GM12865 (cell line): Measurements from ENCODE around the gene PCLO.
"Not testable (repeated sequence)": the region's sequence is repeated elsewhere in the genome, so short reads cannot be mapped to it uniquely, and the experiment has no call there.

Experiments
- DNase-seq: peaks from one replicate; pipeline ENCODE4 v3.0.0; 2010; ENCODE audit warnings: low read depth
- H3K4me3 ChIP-seq: 2 replicates; pipeline ENCODE4 v1.5.1; 2011; ENCODE audit warnings: mild to moderate bottlenecking, low read depth, low read length, control low read depth
- TF ChIP-seq, protein P1 (sequence below): IDR thresholded peaks from 2 replicates; pipeline ENCODE4 v1.5.1; 2011; ENCODE audit warnings: low read length, control low read depth, low read depth, inconsistent platforms; ENCODE audit not compliant: insufficient read depth; ENCODE audit errors: missing control alignments

Gene PCLO

DNA sequence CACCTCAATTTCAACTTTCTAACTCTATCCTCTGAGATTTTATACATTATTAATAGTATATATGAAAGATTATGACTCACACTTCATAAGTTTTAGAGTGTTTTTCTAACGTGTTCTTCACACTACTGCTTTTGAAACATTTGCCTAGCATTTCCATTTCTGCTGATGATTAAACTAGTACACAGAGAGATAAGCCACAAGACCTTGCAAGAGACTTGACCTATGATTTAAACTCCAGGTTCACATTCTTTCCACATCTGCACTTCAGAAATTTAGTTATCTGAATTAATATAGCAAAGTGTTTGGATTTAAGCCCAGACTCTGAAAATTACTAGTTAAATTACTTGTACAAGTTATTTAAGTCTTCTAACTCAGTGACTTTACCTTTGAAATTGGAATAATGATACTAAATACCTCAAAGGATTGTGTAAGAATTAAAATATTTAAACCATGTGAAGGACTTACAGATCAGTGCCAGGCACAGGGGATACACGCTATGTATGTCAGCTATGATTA lies 66.6 kb downstream of the PCLO start:
- DNase-seq = no peak

DNA sequence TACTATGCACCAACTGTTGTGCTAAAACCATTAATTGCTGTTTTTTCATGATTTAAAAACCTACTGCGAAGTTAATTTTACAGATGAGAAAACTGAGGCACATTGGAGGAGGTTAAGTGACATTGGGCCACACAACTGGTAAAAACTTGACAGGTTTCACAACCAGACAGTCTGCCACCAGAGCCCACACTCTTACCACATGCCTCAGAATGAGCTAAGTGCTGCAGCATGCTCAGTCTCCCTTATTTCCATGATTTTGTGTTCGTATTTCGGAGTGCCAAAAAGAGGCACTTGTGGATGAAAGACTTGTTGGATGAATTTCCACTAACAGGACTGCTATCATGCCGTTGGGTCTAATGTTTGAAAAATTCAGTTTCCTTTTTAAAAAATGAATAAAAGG lies 77.4 kb downstream of the PCLO start:
- TF ChIP-seq, protein P1, sequence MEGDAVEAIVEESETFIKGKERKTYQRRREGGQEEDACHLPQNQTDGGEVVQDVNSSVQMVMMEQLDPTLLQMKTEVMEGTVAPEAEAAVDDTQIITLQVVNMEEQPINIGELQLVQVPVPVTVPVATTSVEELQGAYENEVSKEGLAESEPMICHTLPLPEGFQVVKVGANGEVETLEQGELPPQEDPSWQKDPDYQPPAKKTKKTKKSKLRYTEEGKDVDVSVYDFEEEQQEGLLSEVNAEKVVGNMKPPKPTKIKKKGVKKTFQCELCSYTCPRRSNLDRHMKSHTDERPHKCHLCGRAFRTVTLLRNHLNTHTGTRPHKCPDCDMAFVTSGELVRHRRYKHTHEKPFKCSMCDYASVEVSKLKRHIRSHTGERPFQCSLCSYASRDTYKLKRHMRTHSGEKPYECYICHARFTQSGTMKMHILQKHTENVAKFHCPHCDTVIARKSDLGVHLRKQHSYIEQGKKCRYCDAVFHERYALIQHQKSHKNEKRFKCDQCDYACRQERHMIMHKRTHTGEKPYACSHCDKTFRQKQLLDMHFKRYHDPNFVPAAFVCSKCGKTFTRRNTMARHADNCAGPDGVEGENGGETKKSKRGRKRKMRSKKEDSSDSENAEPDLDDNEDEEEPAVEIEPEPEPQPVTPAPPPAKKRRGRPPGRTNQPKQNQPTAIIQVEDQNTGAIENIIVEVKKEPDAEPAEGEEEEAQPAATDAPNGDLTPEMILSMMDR = no peak
- no peak overlapping the region for H3K4me3 ChIP-seq
- no peak for DNase-seq

More for the DNA sequence above, 66.6 kb downstream of the PCLO start:
- TF ChIP-seq, protein P1 = no peak
- no peak overlapping the region for H3K4me3 ChIP-seq

DNA sequence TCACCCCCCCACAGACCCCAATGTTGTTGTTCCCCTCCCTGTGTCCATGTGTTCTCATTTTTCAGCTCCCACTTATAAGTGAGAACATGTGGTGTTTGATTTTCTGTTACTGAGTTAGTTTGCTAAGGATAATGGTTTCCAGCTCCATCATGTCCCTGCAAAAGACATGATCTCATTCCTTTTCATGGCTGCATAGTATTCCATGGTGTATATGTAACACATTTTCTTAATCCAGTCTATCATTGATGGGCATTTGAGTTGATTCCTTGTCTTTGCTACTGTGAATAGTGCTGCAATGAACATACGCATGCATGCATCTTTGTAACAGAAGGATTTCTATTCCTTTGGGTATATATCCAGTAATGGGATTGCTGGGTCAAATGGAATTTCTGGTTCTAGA lies 82.8 kb downstream of the PCLO start:
- DNase-seq, H3K4me3 ChIP-seq: not testable (repeated sequence)

DNA sequence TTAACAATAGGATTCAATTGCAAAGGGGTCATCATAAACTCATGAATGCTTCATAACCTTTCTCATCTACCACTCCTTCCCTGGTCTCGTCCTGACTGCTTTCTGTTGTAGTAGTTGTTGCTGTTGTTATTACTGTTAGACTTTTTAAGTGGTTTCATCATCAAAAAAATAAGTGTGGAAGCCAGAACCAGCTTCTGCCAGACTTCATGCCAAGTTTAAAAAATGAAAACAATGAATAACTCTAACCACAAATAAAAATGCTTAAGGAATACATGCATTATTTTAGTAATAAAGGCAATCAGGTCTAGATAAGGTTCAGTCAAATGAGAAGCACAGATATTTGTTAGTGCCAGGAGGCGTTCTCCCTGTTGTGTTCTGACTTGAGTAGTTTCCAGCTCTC lies 85.4 kb downstream of the PCLO start:
- H3K4me3 ChIP-seq = no peak overlapping the region
- TF ChIP-seq, protein P1 = no peak
- no peak for DNase-seq

DNA sequence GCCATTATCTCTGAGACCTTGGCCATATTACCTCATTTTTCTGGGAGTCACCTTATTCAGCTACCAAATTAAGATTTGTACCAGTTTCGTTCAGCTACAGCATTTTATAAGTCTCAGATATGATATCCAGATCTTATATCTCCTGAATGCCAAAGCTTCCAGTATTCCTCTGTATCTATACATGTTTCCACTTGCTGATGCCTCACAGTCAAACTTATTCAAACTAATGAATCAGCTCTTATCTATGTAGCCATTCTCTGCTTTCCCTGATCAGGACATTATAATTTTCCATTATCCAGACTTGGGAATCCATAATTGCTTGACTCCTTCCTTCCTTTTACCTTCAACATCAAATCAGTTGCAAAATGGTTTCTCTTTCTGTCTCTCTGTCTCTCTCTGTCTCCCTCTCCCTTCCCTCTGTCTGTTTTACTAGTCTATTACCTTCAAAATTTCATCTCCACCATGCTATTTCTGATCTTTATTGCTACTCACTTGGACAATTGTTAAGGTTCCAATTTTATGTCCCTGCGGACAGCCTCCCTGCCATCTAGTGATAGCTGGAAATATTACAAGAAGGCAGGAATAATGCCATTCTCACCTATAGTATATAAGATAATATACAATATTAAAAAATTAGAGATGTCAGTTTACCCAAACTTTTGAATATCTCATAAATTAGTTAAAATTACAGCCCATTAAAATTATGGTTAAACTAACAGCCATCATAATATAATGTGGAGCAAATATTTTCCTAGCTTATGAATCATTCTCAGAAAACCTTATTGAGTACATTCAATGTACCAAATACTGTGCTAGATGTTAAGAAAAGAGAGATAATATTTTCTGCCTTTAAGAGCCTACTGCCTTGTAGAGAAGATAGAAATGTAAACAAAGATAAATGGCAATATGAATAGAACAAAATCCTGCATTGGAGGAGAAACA lies 89.8 kb downstream of the PCLO start:
- H3K4me3 ChIP-seq = no peak overlapping the region
- no peak for DNase-seq
- TF ChIP-seq, protein P1 = no peak

DNA sequence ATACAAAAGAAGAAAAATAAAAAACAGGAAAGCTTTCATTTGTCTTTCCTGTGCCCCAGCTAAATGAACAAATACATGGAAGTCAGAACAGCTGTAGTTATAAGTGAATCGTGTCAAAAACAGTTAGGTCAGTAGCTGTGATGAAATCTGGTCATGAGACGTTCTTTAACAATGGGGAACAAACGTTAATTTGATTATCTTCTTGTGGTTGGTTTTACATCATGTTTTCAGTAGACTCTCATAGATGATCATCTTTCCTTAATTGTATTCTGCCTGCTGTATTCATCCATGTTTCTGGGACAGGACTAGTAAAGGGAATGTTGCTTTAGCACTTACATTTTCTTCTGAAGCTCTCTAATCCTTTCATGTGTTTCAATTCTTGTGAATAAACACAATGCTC lies 97.0 kb downstream of the PCLO start:
- TF ChIP-seq, protein P1 = no peak
- DNase-seq = no peak
- no peak overlapping the region for H3K4me3 ChIP-seq

DNA sequence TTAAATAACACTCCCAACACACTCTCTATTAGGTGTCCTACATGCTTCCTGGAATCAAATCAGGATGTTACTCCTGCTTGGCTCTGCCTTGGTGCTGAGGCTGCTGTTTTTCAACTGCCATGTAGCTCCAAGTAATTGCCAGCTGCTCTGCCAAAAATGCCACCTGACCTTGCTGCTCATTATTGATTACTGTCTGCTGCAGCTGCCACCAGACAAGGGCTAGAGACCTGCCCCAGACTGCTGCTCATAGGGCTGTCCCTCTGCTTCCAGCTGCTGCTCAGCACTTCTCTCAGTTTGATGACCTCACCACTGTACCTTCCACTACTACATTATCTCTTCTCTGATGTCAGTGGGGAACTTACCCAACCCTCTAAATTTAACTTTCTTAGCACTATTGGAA lies 102.5 kb downstream of the PCLO start:
- no peak overlapping the region for H3K4me3 ChIP-seq
- no peak for DNase-seq
- TF ChIP-seq, protein P1 = no peak
